ENCODE measurements around the gene U2AF2.

Gene U2AF2

DNA sequence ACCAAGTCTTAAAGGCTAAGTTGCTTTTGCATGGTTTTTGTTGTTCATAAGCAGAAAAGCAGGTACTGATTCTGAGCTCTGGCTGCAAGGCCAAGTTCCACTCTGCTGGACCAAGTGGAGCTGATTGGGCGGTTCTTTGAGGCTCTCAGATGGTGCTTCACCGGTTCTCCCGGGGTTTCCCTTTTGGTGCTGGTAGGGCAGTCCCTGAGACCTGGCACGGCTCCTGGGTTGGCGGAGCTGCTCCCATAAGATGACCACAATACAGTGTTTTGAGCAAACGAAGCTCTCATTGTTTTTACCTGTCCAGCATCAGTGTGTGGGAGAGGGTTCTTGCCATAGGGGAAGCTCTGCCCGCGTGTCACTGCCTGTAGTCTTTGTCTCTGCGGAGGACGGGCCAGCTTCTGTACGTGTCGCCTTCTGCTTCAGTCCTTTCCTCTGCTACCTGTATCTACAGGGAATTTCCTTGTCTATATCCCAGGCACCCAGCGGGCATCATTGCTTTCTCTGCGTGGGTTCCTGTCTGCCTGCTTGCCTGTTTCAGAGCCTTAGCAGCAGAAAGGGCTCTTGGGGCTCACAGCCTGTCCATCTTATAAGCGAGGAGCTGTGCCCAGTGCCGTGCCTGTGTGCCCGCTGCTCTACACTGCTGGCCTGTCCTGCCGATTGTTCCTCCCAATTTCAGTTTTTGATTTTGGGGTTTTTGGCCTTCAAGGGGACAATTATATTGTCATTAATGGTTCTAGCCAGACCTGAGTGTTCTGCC, 2.3 kb downstream of the U2AF2 start:
- DNase-seq (ENCODE audit: low read depth): no peak

DNA sequence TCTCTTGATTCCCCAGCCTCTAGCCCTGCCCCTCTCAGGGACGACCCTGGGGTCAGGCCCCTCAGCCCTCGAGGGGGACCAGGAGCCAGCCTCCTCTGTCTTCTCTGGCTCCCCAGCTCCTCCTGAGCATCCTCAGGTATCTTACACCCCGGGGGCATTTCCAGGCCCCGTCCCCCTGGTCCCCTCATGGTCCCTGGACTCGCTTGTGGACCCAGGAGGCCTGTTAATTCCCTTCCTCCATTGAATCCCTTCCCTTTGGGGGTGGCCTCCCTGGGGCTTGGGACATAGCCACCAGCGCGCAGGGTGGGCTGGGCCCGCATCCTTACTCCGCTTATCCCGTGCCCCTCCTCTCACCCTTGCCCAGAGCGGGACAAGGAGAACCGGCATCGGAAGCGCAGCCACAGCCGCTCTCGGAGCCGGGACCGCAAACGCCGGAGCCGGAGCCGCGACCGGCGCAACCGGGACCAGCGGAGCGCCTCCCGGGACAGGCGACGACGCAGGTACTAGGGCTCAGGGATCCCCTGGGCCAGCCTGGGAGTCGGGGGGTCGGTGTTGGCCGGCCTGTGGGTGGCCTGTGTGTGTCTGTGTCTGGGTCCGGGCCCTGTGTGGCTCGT, 4.1 kb downstream of the U2AF2 start:
- DNase-seq (ENCODE audit: low read depth): no peak

- DNase-seq (ENCODE audit: low read depth): no peak
Observed at GRCh38 chr19:55659822-55660221, 5.0 kb downstream of the U2AF2 start.

DNA sequence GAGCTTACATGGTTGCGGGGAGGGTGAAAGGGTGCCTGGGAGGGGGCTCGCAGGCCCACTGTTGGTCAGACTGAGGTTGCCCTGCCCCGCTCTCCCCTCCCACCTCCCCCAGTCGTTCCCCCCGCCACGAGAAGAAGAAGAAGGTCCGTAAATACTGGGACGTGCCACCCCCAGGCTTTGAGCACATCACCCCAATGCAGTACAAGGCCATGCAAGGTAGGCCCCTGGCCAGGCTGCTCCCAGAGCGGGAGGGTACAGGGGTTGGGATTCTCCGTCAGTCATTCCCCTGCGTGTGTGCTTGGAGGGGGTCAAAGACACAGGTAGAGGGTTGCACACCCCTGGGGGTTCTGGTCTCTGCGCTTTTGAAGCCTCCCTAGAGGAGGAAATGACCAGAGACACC, 5.6 kb downstream of the U2AF2 start:
- no peak for DNase-seq (ENCODE audit: low read depth)

- no peak for DNase-seq (ENCODE audit: low read depth)
Observed at GRCh38 chr19:55660991-55661390, 6.2 kb downstream of the U2AF2 start.

GRCh38 chr19:55661826-55662225, 7.0 kb downstream of the U2AF2 start:
- no peak for DNase-seq (ENCODE audit: low read depth)

DNA sequence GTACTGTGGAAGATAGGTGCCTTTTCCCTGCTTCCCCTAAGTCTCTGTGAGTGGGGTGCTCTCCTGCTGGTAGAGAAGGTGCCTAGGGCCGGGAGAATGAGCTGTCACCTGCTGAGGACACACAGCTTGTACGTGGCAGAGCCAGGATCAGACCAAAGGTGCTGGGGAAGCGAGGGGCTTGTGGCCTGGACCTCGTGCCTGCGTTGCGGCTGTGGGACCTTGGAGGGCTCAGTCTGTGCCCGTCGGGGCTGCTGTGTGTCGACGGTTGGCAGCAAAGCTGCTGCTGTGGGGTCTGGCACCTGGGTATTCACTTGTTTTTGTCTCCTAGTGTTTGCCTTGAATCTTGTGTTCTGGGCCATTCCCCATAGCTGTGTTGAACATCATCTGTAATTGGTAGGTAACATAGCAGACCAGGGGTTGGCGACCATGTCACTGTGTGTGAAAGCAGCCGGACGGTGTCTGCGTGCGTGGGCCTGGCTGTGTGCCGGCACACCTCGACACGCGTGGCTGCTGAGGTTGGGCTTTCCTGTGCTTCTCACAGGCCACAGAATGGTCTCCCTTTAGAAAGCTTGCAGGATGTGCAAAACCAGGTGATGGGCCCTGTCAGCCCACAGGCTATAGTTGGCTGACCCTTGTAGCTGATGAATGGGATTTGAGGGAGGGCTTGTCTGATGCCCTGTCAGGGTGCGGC, 9.2 kb downstream of the U2AF2 start:
- no peak for DNase-seq (ENCODE audit: low read depth)

DNA sequence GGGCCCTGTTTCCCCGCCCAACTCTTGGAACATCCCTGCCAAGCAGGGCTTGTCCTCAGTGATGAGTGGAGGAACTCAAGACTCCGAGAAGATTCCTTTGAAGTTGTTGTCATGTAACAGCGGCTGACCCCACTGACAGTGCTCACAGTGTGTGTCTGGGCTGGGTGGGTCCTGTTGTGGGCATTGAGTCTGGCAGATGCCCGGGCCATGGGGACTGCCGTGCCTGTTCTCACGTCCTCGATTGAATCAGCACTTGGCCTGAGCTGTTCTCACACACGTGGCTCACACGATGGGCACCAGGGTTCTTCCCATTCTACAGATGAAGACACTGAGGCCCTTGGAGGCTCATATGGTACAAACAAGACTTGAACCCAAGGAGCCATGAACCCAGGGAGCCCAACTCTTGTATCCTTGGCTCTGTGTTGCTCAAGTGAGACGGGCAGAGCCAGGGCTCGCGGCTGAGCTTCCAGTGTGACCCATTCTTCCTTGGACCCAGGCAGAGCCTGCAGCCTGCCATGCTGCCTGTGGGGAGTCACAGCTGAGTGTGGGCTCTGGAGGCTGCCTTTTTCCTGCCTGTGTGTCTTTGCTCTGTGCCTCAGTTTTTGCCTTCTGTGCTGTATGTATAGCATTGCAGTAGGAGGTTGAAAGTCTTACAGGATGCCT, 11.6 kb downstream of the U2AF2 start:
- no peak for DNase-seq (ENCODE audit: low read depth)

GRCh38 chr19:55667006-55667381, 12.2 kb downstream of the U2AF2 start:
- DNase-seq (ENCODE audit: low read depth): no peak

DNA sequence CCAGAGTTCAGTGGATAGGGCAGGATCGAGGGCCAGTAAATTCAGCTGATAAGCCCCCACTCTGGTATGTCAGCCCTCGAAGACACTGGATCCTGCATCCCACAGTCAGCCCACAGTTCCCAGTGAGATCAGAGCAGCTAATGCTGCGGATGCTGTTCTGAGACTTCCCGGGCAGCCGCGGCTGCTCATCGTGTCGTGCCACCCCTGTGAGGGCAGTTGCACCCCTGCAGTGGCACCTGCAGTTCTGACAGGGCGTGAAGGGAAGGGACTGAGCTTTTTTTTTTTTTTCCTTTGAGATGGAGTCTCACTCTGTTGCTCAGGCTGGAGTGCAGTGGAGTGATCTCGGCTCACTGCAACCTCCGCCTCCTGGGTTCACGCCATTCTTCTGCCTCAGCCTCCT, 12.7 kb downstream of the U2AF2 start:
- no peak for DNase-seq (ENCODE audit: low read depth)

DNA sequence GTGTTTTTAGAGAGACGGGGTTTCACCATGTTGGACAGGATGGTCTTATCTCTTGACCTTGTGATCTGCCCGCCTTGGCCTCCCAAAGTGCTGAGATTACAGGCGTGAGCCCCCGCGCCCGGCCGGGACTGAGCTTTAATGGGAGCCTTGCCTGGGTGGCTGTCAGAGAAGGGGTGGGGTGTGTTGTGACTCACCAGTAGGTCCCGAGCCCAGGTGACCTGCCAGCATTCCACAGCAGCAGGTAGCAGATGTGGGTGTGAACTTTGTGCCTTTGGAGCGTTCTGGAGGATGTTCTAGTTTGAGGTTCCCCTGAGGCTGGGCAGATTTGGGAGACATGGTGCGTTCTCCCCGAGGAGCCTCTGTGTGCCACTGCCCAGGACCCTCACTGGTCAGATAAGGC, 13.1 kb downstream of the U2AF2 start:
- DNase-seq (ENCODE audit: low read depth): no peak

DNA sequence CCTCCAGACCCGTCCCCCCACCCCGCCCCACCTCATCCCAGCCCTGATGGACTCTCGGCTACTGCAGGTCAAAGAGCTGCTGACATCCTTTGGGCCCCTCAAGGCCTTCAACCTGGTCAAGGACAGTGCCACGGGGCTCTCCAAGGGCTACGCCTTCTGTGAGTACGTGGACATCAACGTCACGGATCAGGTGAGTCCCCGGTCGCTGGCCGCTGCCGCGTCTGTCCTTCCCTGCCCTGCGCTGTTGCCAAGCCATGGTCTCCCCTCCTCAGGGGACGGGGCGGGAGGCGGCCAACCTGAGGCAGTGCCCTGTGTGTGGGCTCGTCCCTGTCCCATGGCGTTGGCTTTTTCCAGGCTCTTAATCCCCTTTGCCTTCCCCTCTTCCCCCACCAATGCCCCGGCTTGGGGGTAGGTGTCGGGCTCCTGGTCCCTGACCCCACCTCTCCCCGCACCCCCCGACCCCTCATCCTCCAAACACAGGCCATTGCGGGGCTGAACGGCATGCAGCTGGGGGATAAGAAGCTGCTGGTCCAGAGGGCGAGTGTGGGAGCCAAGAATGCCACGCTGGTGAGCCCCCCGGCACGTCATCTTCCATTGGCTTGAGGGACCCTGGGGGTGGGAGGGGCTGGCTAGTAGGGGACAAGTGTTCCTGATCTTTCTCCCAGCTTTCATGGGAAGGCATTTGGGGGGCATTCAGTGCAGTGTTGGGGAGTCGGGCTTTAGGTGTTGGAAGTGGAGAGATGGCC, 13.9 kb downstream of the U2AF2 start:
- no peak for DNase-seq (ENCODE audit: low read depth)

DNA sequence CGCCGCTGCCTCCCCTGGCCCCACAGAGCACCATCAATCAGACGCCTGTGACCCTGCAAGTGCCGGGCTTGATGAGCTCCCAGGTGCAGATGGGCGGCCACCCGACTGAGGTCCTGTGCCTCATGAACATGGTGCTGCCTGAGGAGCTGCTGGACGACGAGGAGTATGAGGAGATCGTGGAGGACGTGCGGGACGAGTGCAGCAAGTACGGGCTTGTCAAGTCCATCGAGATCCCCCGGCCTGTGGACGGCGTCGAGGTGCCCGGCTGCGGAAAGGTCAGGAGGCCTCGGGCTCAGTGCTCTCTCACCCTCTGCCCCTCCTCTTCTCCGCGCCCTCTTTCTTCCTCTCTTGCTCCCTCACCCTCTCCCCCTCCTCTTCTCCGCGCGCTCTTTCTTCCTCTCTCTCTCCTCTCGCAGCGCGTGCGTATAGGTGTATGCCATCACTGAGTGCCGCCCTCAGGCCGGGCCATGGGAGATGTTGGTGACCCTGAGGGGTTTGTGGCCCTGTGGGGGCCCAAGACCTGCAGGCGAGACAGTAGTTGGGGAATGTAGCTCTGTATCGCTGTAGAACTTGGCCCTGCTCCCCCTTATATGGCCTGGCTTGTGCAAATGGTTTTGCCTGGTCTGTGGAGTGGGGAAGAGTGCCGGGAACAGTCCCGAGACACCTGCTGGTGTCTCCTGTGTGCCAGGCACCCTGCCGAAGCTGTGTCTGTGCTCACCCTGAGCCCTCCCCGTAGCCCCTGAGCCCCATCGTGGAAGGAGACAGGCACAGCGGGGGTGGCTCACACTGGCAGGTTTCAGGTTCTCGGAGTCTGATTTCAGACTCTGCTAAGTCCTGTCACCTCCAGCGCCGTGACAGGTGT, 14.8 kb downstream of the U2AF2 start:
- DNase-seq (ENCODE audit: low read depth): no peak

DNA sequence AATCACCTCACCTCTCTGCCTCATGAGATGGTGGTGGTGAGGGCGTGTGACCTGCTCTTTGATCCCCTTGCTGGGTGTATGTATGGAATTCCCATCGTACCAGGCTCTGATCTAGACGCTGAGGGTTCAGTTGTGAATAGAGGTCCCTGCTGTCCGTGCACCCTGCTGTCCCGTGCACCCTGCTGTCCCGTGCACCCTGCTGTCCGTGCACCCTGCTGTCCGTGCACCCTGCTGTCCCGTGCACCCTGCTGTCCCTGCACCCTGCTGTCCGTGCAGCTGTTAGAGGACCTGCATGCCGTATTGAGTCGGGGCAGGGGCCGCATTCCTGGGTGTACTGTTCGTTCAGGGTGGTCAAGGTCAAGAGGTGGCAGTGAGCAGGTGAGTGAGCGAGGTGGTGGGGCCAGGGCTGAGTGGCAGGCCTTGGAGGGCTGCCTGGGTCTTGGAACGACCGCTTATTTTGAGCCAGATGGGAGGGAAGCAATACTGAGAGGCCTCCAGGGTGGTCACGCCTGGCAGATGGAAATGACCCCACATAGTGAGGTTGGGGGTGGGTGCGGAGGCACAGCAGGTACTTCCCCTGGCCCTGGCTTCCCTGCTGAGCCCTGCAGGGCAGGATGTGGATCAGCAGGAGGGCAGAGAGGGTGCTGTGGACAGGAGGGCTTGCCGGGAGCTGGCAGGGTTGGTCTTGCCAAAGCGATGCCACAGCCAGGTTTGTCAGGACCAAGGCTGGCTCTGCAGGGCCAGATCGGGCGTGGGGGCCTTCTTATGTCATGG, 15.6 kb downstream of the U2AF2 start:
- DNase-seq (ENCODE audit: low read depth): no peak

GRCh38 chr19:55671054-55671378, 16.2 kb downstream of the U2AF2 start:
- DNase-seq (ENCODE audit: low read depth): no peak

GRCh38 chr19:55672418-55672817, 17.6 kb downstream of the U2AF2 start:
- no peak for DNase-seq (ENCODE audit: low read depth)

DNA sequence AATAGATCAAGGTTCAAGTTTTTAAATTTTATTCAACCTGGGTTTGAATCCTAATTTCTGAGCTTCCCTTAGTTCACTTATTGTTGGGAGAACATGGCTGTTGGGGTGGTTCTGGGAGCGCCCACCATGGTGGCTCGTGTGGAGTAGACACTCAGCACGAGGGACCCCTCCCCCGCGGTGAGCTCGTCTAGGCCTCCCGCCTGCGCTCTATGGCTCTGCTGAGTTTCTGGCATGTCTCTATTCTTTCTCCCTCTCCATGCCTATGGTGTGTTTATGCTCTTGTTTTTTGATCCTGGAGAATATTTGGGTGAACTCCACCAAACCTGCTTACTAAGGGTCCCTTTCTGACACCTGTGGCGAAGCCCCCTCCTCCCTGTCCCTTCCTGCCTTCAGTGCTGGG, 18.6 kb downstream of the U2AF2 start:
- no peak for DNase-seq (ENCODE audit: low read depth)

GRCh38 chr19:55673889-55674288, 19.1 kb downstream of the U2AF2 start:
- DNase-seq (ENCODE audit: low read depth): no peak

- no peak for DNase-seq (ENCODE audit: low read depth)
Observed at GRCh38 chr19:55674459-55674840, 19.6 kb downstream of the U2AF2 start.

- DNase-seq (ENCODE audit: low read depth): peak; percentile 92
Observed at GRCh38 chr19:55674841-55675660, 20.2 kb downstream of the U2AF2 start, which contains the start of gene EPN1. Gene EPN1 (plus strand): TSS chr19:55675226. CDS start chr19:55678628, 3,402 bp downstream.
